Stimulated activated CD4-positive, alpha-beta T cell treated with anti-CD3 and anti-CD28 coated beads, Interleukin-1b, Interleukin-23, amount 100 ng/mL, for 48 hours (primary cell): ENCODE data around the gene GSG1L.

Experiments used
- DNase-seq: peaks from one replicate; pipeline ENCODE4 v3.0.0-alpha.2; 2020

Gene GSG1L

DNA sequence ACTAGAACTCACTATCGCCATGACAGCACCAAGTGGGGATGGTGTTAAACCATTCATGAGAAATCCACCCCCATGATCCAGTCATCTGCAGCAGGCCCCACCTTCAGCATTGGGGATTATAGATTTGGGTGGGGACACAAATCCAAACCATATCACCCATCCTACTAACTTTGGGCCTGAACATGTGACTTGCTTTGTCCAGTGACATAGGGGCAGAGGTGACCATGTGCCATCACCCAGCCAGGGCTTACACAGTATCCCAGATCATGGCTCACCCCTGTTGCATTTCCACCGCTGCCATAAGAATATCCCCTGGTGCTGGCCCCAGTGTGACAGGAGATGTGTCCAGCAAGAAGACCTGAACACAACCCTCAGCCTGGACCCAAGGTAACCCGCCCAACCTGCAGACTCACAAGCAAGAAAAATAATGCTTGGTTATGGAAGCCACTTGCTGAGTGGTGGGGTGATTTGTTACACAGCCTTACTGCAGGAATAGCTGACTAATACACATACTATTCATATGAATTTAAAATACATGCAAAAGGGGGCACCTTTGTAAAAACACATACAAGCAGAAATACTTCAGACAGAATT, 130.9 kb downstream of the GSG1L start:
- no peak for DNase-seq

- no peak for DNase-seq
Measured at GRCh38 chr16:27929818-27930217, 133.7 kb downstream of the GSG1L start.

GRCh38 chr16:27928542-27928941, 135.0 kb downstream of the GSG1L start:
- DNase-seq: no peak

DNA sequence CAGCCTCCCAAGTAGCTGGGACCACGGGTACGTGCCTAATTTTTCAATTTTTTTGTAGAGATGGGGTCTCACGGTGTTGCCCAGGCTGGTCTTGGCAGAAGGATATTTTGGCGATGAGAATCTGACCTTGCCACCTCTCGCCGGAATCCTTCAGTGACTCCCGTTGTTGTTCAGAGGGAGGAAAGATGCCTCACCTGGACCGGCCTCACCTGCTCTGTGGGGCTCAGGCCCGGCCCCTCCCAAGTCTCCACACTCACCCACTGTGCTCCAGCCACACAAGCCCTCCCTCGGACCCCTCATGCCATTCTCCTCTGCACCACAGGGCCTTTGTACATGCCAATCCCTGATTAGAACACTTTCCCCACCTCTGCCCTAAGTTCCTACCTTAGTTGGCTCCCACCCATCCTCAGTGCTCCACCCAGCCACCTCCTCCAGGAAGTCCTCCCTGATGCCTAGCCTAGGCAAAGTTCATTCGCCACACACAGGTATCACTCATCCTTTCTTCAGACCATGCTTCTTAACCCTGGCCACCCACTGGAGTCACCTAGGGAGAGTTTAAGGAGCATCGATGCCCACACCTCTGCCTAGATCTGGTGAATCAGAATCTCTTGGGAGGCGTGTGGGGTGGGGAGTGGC, 136.1 kb downstream of the GSG1L start:
- no peak for DNase-seq

- no peak for DNase-seq
Measured at GRCh38 chr16:27925612-27926011, 137.9 kb downstream of the GSG1L start.

DNA sequence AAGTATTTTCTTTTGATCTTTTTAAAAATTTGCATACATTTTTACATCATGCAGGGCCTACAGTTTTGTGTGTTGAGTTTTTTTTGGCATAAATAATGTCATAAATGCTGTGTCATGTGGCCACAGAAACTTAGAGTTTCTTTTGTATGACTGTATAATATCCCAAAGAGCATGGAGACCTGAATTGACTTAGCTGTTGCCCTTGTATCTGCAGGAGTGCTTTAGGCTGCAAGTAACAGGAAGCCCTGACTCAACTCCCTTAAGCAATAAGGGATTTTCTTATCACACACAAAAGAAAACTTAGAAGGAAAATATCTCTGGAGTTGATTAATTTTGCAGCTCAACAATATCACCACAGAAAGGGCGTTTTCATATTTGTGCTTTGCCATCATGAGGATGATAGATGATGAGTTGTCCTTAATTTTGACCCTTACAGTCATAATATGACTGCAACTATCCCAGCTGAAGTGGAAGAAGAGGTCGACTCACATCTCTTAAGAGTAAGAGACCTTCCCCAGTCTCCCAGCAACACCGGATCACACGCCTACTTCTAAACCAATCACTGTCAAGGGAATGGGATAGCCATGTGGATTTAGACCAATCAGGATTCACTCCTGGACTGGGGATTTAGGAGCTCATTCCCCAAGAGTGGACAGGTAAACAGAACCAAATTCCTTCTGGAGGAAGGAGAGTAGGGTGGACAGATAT, 138.9 kb downstream of the GSG1L start:
- DNase-seq: no peak

GRCh38 chr16:27923751-27924150, 139.8 kb downstream of the GSG1L start:
- DNase-seq: no peak

DNA sequence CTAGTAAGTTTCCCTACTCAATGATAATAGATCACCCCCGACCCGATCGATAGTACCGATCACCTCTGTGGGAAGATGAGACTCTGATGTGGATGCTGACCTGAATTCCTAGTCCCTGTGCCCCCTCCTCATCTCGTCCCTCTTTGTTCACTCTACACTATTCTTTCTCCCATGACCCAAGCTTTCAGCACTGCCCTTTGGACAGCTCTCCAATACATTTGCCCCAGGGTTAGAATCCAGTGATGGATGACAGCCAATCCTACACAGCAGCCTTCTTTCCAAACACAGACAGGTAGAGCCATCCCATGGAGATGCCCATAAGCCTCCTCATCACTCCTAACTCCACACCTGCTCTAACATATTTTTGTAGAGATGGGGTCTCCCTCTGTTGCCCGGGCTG, 141.1 kb downstream of the GSG1L start:
- DNase-seq: no peak

DNA sequence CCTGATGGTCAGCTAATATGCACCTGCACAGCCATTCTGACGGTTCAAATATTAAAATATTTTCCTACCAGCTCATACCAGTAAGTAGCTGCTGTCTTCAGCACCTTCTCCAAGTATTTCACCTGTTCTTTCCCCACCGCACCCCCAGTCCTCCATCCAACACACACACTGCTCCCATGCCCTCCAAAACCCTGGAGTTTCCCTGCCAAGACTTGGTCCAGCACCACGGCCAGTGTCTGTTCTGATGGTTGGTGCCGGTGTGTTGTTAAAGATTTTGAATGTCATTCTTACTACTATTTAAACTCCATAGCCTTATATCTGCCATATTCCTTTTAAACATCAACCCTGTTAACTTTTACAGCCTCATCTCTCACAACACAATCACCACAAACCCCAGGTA, 142.4 kb downstream of the GSG1L start:
- DNase-seq: no peak

DNA sequence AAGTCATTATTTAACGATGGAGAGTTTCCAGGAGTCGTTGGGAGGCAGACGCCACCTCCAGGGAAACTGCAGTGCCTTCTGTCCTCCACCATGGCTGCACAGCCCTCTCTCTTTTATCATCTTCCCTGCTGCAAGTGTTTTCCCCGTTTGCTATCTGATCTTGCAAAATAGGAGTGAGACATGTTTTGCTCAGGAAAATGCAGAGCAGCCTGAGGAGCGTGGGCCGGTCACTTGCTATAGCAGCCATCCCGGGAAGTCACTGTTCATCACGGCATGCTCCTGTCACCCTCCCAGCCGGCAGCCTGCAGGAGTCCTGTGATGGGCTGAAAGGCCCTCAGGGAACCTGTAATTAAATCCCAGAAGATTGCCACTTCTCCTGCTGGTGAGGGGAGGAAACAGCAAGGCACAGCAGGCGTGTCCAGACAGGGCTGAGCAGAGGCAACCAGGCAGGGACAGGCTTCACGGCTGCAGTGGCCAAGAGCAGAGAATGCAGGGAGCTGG, 143.1 kb downstream of the GSG1L start:
- DNase-seq: no peak

GRCh38 chr16:27918755-27919154, 144.8 kb downstream of the GSG1L start:
- no peak for DNase-seq

DNA sequence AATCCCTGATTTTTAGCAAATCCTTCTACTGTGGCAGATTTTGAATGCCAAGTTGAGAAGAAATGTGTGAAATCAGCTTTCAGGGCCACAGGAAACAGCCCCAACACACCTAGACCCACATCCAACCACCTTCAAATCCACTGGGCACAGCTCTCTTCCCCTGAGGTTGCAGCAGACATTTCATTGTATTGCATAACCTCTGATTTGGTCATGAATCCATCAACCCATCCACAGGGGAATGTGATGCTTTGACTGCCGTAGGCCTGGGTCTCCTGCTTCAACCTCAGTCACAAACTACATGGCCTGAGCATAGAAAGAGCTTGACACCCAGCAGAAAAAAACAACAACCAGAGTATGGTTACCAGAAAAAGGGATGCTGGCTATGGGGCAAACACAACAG, 145.6 kb downstream of the GSG1L start:
- DNase-seq: no peak

GRCh38 chr16:27911486-27911885, 152.0 kb downstream of the GSG1L start:
- no peak for DNase-seq

DNA sequence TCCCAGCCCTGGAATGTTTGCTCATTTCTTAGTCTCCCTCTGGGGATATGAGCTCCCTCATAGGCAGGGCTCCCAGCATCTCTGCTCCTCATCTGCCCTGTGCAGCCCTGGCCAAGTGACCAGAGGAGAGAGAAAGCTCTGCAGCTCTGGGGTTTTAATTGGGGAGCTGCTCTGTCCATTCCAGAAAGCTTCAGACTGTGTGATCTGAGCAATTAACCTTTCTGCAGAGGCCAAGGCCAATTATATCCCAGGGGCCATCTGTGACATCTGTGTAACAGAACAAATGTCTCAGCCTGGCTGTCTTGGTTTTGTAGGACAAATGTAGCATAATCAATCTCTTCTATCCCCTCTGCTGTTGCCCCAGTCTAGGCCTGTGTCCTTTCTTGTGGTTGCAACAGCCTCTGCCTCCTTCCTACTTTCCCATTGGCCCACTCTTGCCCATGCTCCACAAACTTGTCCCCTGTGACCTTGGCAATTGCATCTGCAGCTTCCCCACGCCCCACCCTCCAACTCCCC, 156.0 kb downstream of the GSG1L start:
- DNase-seq: no peak

DNA sequence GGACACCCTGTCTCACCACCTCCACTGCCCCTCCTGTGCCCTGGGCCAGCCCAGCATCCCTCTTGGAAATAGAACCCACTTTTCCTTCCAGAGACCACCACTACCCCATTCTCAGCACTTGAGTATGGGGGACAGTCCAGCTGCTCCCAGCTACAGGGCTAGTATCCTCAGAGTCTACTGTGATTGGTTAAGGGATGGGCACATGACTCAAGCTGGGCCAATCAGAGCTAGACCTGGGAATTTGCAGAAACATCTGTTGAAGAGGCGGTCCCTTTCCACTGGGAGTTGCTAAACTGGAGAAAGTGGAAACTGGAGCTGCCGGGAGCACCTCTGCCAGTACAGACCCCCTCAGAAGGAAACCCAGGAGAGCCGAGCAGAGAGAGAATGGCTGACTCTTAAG, 156.6 kb downstream of the GSG1L start:
- no peak for DNase-seq

DNA sequence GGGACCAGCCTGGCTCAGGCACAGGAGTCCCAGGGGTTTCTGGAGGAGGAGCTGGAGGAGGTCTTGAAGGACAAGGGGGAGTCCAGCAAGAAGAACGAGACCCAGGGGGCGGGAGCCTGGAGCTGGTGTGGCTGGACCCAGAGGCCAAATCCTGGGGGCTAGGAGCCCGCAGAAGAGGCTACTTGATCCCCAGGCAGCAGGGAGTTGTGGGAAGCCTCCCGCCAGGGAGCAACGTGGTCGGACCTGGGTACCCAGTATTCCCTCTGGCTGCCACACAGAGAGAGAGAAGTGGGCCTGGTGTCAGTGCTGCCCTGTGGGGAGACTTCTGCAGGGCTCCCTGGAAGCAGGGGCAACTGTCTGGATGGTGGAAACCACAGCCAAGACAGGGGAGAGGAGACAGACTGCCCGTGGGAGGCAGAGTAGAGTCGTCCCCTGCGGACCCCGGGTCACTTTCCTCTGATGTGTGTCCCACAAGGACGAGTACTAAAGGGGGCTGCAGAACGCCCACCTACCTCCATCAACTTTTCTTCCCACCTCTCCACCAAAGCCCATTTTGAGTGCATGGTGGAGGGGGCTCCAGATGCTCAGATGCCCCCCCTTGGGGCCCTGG, 160.4 kb downstream of the GSG1L start:
- DNase-seq: no peak

DNA sequence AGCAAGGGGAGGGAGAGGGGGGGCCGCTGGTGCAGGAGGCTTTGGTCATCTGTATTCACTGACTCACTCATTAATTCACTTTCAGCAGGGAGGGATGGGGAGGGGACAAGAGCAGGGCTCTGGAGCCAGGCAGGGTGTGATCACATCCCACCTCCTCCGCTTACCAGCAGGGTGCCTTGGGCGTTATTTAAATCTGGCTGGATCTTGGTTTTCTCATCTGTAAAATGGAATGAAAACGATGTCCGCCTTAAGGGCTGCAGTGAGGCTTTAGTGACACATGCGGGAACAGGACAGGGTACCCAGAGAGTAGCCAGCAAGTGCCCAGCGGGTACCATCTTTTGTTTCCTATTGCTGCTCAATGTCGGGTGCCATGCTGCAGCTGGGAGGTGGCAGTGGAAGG, 161.0 kb downstream of the GSG1L start:
- DNase-seq: no peak

- no peak for DNase-seq
Measured at GRCh38 chr16:27901956-27902355, 161.6 kb downstream of the GSG1L start.

DNA sequence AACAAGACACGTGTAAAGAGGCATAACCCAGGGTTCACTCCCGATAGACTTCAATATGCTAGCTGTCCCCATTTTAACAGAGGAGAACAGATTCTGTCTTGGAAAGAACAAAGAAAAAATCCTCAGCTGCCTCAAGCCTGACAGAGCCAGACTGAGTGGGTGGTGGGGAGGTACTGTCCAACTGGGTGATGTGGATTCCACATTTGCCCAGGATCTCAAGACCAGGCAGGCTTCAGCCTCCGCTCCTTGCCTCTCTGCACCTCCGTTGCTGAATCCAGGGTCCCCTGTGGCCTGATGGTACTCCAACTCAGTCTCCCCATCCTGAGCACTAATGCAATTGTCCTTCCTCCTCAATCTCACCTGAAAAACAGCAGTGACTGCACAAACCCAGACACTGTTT, 163.8 kb downstream of the GSG1L start:
- no peak for DNase-seq

GRCh38 chr16:27894386-27894785, 169.1 kb downstream of the GSG1L start:
- DNase-seq: no peak

DNA sequence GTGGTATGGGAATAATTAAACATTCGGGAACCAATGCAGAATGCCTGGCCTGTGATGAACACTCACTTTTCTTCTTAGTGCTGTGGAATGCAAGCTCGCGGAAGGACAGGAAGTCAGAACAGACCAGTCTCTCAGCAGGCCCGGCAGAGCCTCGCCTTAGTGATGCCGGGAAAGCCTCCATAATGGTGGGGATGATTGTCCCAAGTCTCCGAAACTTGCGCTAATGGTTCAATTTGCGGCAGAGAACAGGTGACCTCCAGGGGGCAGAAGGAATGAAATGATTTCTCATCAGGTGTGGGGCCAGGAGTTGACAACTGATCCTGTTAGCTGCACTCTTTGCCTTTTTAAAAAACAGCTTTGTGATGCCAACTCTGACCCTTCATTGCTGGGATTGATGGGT, 170.6 kb downstream of the GSG1L start:
- no peak for DNase-seq

- no peak for DNase-seq
Measured at GRCh38 chr16:27890866-27891265, 172.6 kb downstream of the GSG1L start.

DNA sequence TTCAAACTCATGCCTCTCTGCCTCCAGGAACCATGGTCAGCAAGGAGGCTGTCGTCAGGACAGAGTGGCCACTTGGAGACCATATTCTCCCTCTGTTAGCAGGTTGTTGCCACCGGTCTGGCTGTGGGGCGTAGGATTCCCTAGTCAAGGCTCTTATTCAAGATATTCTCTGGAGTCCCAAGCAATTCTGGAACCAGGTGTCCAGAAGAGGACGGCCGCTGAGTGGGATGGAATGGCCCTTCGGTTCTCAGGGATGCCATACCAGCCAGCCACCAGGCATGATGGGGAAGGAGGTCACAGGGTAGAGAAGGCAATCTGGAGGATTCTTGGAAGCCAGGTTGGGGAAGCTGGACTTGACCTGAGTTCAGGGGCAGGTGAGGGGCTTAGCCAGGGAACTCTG, 173.5 kb downstream of the GSG1L start:
- DNase-seq: no peak

- no peak for DNase-seq
Measured at GRCh38 chr16:27883576-27883975, 179.9 kb downstream of the GSG1L start.
